Right lobe of liver (tissue), 4 donors: ENCODE results near the gene SMG1.
"Not testable (repeated sequence)": the region's sequence is repeated elsewhere in the genome, so short reads cannot be mapped to it uniquely, and the experiment has no call there.

Experiments used
- CTCF ChIP-seq, 4 donors: fragments of 200-600 bp in 3 of 4; fragments of 450-650 bp in 1 of 4; IDR thresholded peaks; one replicate each; pipeline versions ENCODE4 v1.5.1 to v1.8.0; 2016 to 2022; ENCODE audit warnings: antibody characterized with exemption in 4 of 4, mild to moderate bottlenecking in 2 of 4
- POLR2A ChIP-seq: fragments of 450-650 bp; IDR thresholded peaks from one replicate; pipeline ENCODE4 v1.6.1; 2017; ENCODE audit warnings: antibody characterized with exemption, mild to moderate bottlenecking
- donor health status: DM: no; HTN: no; CAD: no.
- donor health status: DM: no; HTN: no; CAD: no.
- donor health status: DM: no; HTN: yes; CAD: no.

GRCh38 chr16:18757960-18758660, 168.1 kb downstream of the SMG1 start:
- TF ChIP-seq CTCF (IDR thresholded peaks at IDR 0.05); POLR2A: not testable (repeated sequence)
